DND-41 (cell line): ENCODE results near the gene PRR29.
A peak's percentile ranks its signal among the peaks of the same experiment; 100 is the strongest.

Experiments used
- ATAC-seq: fragments of 200-7000 bp; cut with Tn5 transposase; 3 replicates; pipeline ENCODE4 v1.9.1; 2021; ENCODE audit warnings: low read depth; ENCODE audit not compliant: insufficient read depth
- DNase-seq: peaks from one replicate; pipeline ENCODE4 v3.0.0-alpha.2; 2020
- H2AFZ ChIP-seq: 2 replicates; pipeline ENCODE4 v1.6.0; 2012; ENCODE audit warnings: low read depth, low read length
- H3K27ac ChIP-seq: 2 replicates; pipeline ENCODE4 v1.5.1; 2012; ENCODE audit warnings: low read length, inconsistent platforms
- H3K27me3 ChIP-seq: fragments of 200-600 bp; sonication (generic); 2 replicates; pipeline ENCODE4 v1.6.0; 2012; ENCODE audit warnings: low read length, mild to moderate bottlenecking, inconsistent platforms; ENCODE audit not compliant: insufficient read depth, poor library complexity
- H3K36me3 ChIP-seq: 2 replicates; pipeline ENCODE4 v1.5.1; 2012; ENCODE audit warnings: low read length, inconsistent platforms; ENCODE audit not compliant: insufficient read depth
- H3K4me1 ChIP-seq: 2 replicates; pipeline ENCODE4 v1.5.1; 2012; ENCODE audit warnings: mild to moderate bottlenecking, low read length; ENCODE audit not compliant: insufficient read depth
- H3K4me2 ChIP-seq: 2 replicates; pipeline ENCODE4 v1.6.0; 2012; ENCODE audit warnings: mild to moderate bottlenecking, moderate library complexity, low read length, inconsistent platforms; ENCODE audit not compliant: insufficient read depth
- H3K4me3 ChIP-seq, 2 experiments: fragments of 200-600 bp in 1 of 2; shearing (Covaris generic) in 1 of 2; 2 replicates each; pipeline ENCODE4 v1.5.1; 2012 to 2016; ENCODE audit warnings: inconsistent platforms in 2 of 2, low read length in 2 of 2, mild to moderate bottlenecking in 2 of 2, low read depth in 1 of 2, moderate library complexity in 1 of 2
- H3K79me2 ChIP-seq: 2 replicates; pipeline ENCODE4 v1.6.0; 2012; ENCODE audit warnings: low read length, inconsistent platforms; ENCODE audit not compliant: insufficient read depth
- H3K9ac ChIP-seq: 2 replicates; pipeline ENCODE4 v1.6.0; 2012; ENCODE audit warnings: low read depth, mild to moderate bottlenecking, inconsistent platforms, low read length, moderate library complexity
- H3K9me3 ChIP-seq: 2 replicates; pipeline ENCODE4 v1.5.1; 2012; ENCODE audit warnings: low read length, moderate library complexity, mild to moderate bottlenecking, inconsistent platforms; ENCODE audit not compliant: insufficient read depth, severe bottlenecking
- H4K20me1 ChIP-seq: 2 replicates; pipeline ENCODE4 v1.6.0; 2012; ENCODE audit warnings: low read length; ENCODE audit not compliant: insufficient read depth
- CTCF ChIP-seq: IDR thresholded peaks from 2 replicates; pipeline ENCODE4 v1.5.1; 2012; ENCODE audit warnings: borderline replicate concordance, low read length, moderate library complexity, mild to moderate bottlenecking; ENCODE audit not compliant: poor library complexity, severe bottlenecking; ENCODE audit errors: extremely low read depth
- EZH2 ChIP-seq: IDR thresholded peaks from 3 replicates; pipeline ENCODE4 v1.6.1; 2012; ENCODE audit warnings: borderline replicate concordance, low read depth, mild to moderate bottlenecking, moderate library complexity, low read length, inconsistent platforms; ENCODE audit not compliant: severe bottlenecking

The PRR29 gene

GRCh38 chr17:63988741-63989621, 9.2 kb upstream of the PRR29 start:
- H3K4me3 ChIP-seq = no peak overlapping the region
- no peak overlapping the region for H2AFZ ChIP-seq
- H3K4me2 ChIP-seq = no peak overlapping the region
- no peaks in the 10 kb centered on the region for H3K4me1 ChIP-seq
- H3K36me3 ChIP-seq = no peaks in the 10 kb centered on the region
- H3K27ac ChIP-seq = no peak overlapping the region
- H3K79me2 ChIP-seq = no peaks in the 10 kb centered on the region
- H3K9me3 ChIP-seq = no peaks in the 10 kb centered on the region
- H3K27me3 ChIP-seq = peaks cover 3% of the 10 kb centered on the region
- TF ChIP-seq CTCF (no peak), EZH2 (no peak)
- no peak for DNase-seq
- ATAC-seq = no peak
- no peaks in the 10 kb centered on the region for H4K20me1 ChIP-seq
- H3K9ac ChIP-seq = no peak overlapping the region

GRCh38 chr17:63989622-63990345, 8.4 kb upstream of the PRR29 start:
- TF ChIP-seq EZH2 (no peak), CTCF (no peak)
- ATAC-seq = peak; percentile 20; the same call in 1 of the 3 replicates
- H3K36me3 ChIP-seq = no peaks in the 10 kb centered on the region
- no peaks in the 10 kb centered on the region for H3K79me2 ChIP-seq
- H4K20me1 ChIP-seq = no peaks in the 10 kb centered on the region
- H3K9ac ChIP-seq = no peak overlapping the region
- peaks cover 3% of the 10 kb centered on the region for H3K27me3 ChIP-seq
- H3K4me3 ChIP-seq = no peak overlapping the region
- H3K27ac ChIP-seq = no peak overlapping the region
- DNase-seq = no peak
- no peaks in the 10 kb centered on the region for H3K4me1 ChIP-seq
- H2AFZ ChIP-seq = no peak overlapping the region
- no peaks in the 10 kb centered on the region for H3K9me3 ChIP-seq
- no peak overlapping the region for H3K4me2 ChIP-seq

- H3K36me3 ChIP-seq = no peaks in the 10 kb centered on the region
- ATAC-seq = no peak
Observed at GRCh38 chr17:63991611-63992010, 6.5 kb upstream of the PRR29 start.

More at GRCh38 chr17:63991611-63992010, 6.5 kb upstream of the PRR29 start:
- H3K9ac ChIP-seq = no peak overlapping the region
- H3K4me2 ChIP-seq = no peak overlapping the region
- H3K4me3 ChIP-seq = no peak overlapping the region
- no peaks in the 10 kb centered on the region for H3K79me2 ChIP-seq
- H3K9me3 ChIP-seq = no peaks in the 10 kb centered on the region
- no peak overlapping the region for H2AFZ ChIP-seq
- TF ChIP-seq CTCF = no peak
- TF ChIP-seq EZH2 = no peak
- peaks cover 3% of the 10 kb centered on the region for H3K27me3 ChIP-seq
- no peak overlapping the region for H3K27ac ChIP-seq
- H3K4me1 ChIP-seq = no peaks in the 10 kb centered on the region
- H4K20me1 ChIP-seq = no peaks in the 10 kb centered on the region
- no peak for DNase-seq
